ENCODE data around the gene LIME1. TPM values are rescaled to one million over a fixed set of nuclear protein-coding genes. Genes with fewer than 3 reads are reported as not detected.

The LIME1 gene
- total and polyA plus RNA-seq, 4 donors = 21.2 to 69.0 (median 51.6) TPM

DNA sequence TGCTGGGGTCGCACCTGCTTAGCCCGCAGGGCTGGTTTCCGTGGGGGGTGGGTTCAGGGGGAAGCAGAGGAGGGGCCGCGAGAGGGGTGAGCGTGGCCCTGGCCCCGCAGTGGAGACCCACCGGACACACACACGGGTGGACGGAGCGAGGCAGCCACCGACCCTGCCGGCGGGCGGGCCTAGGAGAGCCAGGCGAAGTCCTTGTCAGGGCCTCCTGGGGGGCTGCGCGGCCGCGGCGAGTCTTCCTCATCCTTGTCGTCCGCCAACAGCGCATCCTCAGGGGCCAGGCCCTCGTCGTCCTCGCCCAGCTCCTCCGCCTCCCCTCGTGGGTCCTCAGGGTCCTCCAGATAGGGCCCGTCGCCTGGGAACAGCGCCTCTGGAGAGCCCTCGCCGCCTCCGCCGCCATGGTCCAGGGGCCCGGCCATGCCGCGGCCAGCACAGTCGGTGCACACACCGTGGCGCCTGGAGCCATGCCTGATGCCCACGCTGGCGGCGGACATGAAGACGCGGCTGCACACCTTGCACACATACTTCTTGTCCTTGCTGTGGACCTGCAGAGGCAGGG, 10.4 kb downstream of the LIME1 start:
- H3K9me3 ChIP-seq (ENCODE audit: control insufficient read depth in 4 of 4, low read length in 3 of 4) = no peaks in the 10 kb centered on the region
- H3K4me1 ChIP-seq (ENCODE audit: control insufficient read depth in 4 of 4, insufficient read depth in 4 of 4, low read length in 3 of 4) = peaks cover 5 to 25% (median 18%) of the 10 kb centered on the region in 4 donors
- no peak overlapping the region for H3K9ac ChIP-seq (ENCODE audit: low read depth in 1 of 2, low read length in 2 of 2)
- TF ChIP-seq, protein P1, sequence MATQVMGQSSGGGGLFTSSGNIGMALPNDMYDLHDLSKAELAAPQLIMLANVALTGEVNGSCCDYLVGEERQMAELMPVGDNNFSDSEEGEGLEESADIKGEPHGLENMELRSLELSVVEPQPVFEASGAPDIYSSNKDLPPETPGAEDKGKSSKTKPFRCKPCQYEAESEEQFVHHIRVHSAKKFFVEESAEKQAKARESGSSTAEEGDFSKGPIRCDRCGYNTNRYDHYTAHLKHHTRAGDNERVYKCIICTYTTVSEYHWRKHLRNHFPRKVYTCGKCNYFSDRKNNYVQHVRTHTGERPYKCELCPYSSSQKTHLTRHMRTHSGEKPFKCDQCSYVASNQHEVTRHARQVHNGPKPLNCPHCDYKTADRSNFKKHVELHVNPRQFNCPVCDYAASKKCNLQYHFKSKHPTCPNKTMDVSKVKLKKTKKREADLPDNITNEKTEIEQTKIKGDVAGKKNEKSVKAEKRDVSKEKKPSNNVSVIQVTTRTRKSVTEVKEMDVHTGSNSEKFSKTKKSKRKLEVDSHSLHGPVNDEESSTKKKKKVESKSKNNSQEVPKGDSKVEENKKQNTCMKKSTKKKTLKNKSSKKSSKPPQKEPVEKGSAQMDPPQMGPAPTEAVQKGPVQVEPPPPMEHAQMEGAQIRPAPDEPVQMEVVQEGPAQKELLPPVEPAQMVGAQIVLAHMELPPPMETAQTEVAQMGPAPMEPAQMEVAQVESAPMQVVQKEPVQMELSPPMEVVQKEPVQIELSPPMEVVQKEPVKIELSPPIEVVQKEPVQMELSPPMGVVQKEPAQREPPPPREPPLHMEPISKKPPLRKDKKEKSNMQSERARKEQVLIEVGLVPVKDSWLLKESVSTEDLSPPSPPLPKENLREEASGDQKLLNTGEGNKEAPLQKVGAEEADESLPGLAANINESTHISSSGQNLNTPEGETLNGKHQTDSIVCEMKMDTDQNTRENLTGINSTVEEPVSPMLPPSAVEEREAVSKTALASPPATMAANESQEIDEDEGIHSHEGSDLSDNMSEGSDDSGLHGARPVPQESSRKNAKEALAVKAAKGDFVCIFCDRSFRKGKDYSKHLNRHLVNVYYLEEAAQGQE (IDR thresholded peaks at IDR 0.05) = no peak
- TF ChIP-seq, protein P2, sequence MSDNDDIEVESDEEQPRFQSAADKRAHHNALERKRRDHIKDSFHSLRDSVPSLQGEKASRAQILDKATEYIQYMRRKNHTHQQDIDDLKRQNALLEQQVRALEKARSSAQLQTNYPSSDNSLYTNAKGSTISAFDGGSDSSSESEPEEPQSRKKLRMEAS (IDR thresholded peaks at IDR 0.05) = no peak
- TF ChIP-seq SP1 (IDR thresholded peaks at IDR 0.05) (no peak), HNF4A (conservative IDR thresholded peaks at IDR 0.05) (no peak), GABPA (IDR thresholded peaks at IDR 0.05 in 1 of 2, conservative IDR thresholded peaks at IDR 0.05 in 1 of 2) (no peak), EGR1 (IDR thresholded peaks at IDR 0.05; ENCODE audit: low read depth in 2 of 2) (no peak), RXRA (IDR thresholded peaks at IDR 0.05) (no peak), HNF4G (IDR thresholded peaks at IDR 0.05) (no peak), FOXA2 (IDR thresholded peaks at IDR 0.05) (no peak)
- TF ChIP-seq, protein P3, sequence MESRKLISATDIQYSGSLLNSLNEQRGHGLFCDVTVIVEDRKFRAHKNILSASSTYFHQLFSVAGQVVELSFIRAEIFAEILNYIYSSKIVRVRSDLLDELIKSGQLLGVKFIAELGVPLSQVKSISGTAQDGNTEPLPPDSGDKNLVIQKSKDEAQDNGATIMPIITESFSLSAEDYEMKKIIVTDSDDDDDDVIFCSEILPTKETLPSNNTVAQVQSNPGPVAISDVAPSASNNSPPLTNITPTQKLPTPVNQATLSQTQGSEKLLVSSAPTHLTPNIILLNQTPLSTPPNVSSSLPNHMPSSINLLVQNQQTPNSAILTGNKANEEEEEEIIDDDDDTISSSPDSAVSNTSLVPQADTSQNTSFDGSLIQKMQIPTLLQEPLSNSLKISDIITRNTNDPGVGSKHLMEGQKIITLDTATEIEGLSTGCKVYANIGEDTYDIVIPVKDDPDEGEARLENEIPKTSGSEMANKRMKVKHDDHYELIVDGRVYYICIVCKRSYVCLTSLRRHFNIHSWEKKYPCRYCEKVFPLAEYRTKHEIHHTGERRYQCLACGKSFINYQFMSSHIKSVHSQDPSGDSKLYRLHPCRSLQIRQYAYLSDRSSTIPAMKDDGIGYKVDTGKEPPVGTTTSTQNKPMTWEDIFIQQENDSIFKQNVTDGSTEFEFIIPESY (IDR thresholded peaks at IDR 0.05) = no peak
- DNase-seq (ENCODE audit: low spot score) = no peak
- no peak overlapping the region for H3K4me3 ChIP-seq (ENCODE audit: low read depth in 1 of 3, low read length in 3 of 3)
- H3K27ac ChIP-seq (ENCODE audit: low read depth in 1 of 2, low read length in 2 of 2) = no peak overlapping the region
- H3K36me3 ChIP-seq (ENCODE audit: control insufficient read depth in 4 of 4, insufficient read depth in 3 of 4, low read depth in 1 of 4, low read length in 3 of 4) = no peaks in the 10 kb centered on the region
- WGBS = 93% methylated on average over 47 of the region's 47 CpGs
- no peaks in the 10 kb centered on the region for H3K27me3 ChIP-seq (ENCODE audit: control insufficient read depth in 4 of 4, insufficient read depth in 4 of 4, low read length in 3 of 4)

DNA sequence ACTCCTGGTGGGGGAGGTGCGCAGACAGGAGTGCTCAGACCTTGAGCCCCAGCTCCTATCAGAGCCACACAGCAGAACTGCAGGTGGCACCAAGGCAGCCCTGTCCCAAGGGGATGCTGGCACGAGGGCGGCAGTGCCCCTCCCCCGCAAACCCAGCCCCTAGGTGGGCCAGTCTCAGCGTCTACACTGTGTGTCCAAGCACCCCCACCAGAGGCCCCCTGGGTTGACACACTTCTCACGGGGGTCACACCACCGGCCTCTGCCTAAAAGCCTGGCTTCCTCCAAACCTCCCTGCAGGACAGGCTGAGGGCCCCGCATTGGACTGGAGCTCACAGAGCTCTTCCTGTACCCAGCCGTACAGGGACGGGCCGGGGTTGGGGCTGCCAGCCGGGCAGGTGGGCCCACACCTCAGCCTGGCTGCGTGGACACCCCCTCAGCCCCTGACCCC, 11.2 kb downstream of the LIME1 start:
- TF ChIP-seq, protein P3 (IDR thresholded peaks at IDR 0.05) = no peak
- TF ChIP-seq, protein P4, sequence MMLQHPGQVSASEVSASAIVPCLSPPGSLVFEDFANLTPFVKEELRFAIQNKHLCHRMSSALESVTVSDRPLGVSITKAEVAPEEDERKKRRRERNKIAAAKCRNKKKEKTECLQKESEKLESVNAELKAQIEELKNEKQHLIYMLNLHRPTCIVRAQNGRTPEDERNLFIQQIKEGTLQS (IDR thresholded peaks at IDR 0.05) = no peak
- no peak for TF ChIP-seq HNF4G (IDR thresholded peaks at IDR 0.05)
- TF ChIP-seq HNF4A (conservative IDR thresholded peaks at IDR 0.05) = no peak
- Histone ChIP-seq H3K27ac (ENCODE audit: low read depth in 1 of 2, low read length in 2 of 2) (no peak overlapping the region), H3K9ac (ENCODE audit: low read depth in 1 of 2, low read length in 2 of 2) (no peak overlapping the region), H3K4me1 (ENCODE audit: control insufficient read depth in 4 of 4, insufficient read depth in 4 of 4, low read length in 3 of 4) (peaks cover under 1 to 17% (median 13%) of the 10 kb centered on the region in 4 donors), H3K36me3 (ENCODE audit: control insufficient read depth in 4 of 4, insufficient read depth in 3 of 4, low read depth in 1 of 4, low read length in 3 of 4) (no peaks in the 10 kb centered on the region), H3K27me3 (ENCODE audit: control insufficient read depth in 4 of 4, insufficient read depth in 4 of 4, low read length in 3 of 4) (no peaks in the 10 kb centered on the region), H3K4me3 (ENCODE audit: low read depth in 1 of 3, low read length in 3 of 3) (no peak overlapping the region), H3K9me3 (ENCODE audit: control insufficient read depth in 4 of 4, low read length in 3 of 4) (no peaks in the 10 kb centered on the region)
- no peak for DNase-seq (ENCODE audit: low spot score)
- WGBS = 82% methylated on average over 13 of the region's 13 CpGs

Data from liver (tissue), 9 donors.